ENCODE data around the gene WDR87. TPM values are rescaled to one million over a fixed set of nuclear protein-coding genes. Genes with fewer than 3 reads are reported as not detected.

WDR87 gene
- polyA plus RNA-seq, 1 experiment: not detected

GRCh38 chr19:37886571-37886970 lies 19.8 kb downstream of the WDR87 start:
- ChIA-PET CTCF (no interaction called here), POLR2A (no interaction called here)

GRCh38 chr19:37885392-37885791 lies 21.0 kb downstream of the WDR87 start:
- H3K27me3 ChIP-seq (ENCODE audit: control insufficient read depth, insufficient read depth, low read length): peaks cover 11% of the 10 kb centered on the region; the same call in 1 of the 2 replicates
- no peaks in the 10 kb centered on the region for H3K36me3 ChIP-seq (ENCODE audit: control insufficient read depth, insufficient read depth, low read length)
- no peak overlapping the region for H3K4me3 ChIP-seq (ENCODE audit: low read depth, low read length)
- no peak for DNase-seq (ENCODE audit: low read depth)
- CTCF ChIA-PET: interaction anchor here (0.7 kb wide), 1 partner anchor 17 kb away, joined by 3 read pairs; no protein-coding TSS in a partner anchor
- TF ChIP-seq, protein P1, sequence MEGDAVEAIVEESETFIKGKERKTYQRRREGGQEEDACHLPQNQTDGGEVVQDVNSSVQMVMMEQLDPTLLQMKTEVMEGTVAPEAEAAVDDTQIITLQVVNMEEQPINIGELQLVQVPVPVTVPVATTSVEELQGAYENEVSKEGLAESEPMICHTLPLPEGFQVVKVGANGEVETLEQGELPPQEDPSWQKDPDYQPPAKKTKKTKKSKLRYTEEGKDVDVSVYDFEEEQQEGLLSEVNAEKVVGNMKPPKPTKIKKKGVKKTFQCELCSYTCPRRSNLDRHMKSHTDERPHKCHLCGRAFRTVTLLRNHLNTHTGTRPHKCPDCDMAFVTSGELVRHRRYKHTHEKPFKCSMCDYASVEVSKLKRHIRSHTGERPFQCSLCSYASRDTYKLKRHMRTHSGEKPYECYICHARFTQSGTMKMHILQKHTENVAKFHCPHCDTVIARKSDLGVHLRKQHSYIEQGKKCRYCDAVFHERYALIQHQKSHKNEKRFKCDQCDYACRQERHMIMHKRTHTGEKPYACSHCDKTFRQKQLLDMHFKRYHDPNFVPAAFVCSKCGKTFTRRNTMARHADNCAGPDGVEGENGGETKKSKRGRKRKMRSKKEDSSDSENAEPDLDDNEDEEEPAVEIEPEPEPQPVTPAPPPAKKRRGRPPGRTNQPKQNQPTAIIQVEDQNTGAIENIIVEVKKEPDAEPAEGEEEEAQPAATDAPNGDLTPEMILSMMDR (IDR thresholded peaks at IDR 0.05; ENCODE audit: insufficient read depth, low read depth, low read length): no peak
- POLR2A ChIA-PET: no interaction called here

More at GRCh38 chr19:37886571-37886970, 19.8 kb downstream of the WDR87 start:
- no peaks in the 10 kb centered on the region for H3K36me3 ChIP-seq (ENCODE audit: control insufficient read depth, insufficient read depth, low read length)
- no peak overlapping the region for H3K4me3 ChIP-seq (ENCODE audit: low read depth, low read length)
- peaks cover 12% of the 10 kb centered on the region; the same call in 1 of the 2 replicates for H3K27me3 ChIP-seq (ENCODE audit: control insufficient read depth, insufficient read depth, low read length)
- TF ChIP-seq, protein P1 (IDR thresholded peaks at IDR 0.05; ENCODE audit: insufficient read depth, low read depth, low read length): no peak
- no peak for DNase-seq (ENCODE audit: low read depth)

GRCh38 chr19:37877147-37877546 lies 29.2 kb downstream of the WDR87 start:
- POLR2A ChIA-PET: no interaction called here
- H3K27me3 ChIP-seq (ENCODE audit: control insufficient read depth, insufficient read depth, low read length): no peaks in the 10 kb centered on the region
- CTCF ChIA-PET: interaction anchor here (1.3 kb wide), 1 partner anchor 20 kb away, joined by 3 read pairs; no protein-coding TSS in a partner anchor
- H3K4me3 ChIP-seq (ENCODE audit: low read depth, low read length): no peak overlapping the region
- no peaks in the 10 kb centered on the region for H3K36me3 ChIP-seq (ENCODE audit: control insufficient read depth, insufficient read depth, low read length)
- no peak for DNase-seq (ENCODE audit: low read depth)
- TF ChIP-seq, protein P1 (IDR thresholded peaks at IDR 0.05; ENCODE audit: insufficient read depth, low read depth, low read length): no peak

GRCh38 chr19:37876032-37876431 lies 30.4 kb downstream of the WDR87 start:
- CTCF ChIA-PET: no interaction called here
- Histone ChIP-seq H3K27me3 (ENCODE audit: control insufficient read depth, insufficient read depth, low read length) (no peaks in the 10 kb centered on the region), H3K4me3 (ENCODE audit: low read depth, low read length) (no peak overlapping the region), H3K36me3 (ENCODE audit: control insufficient read depth, insufficient read depth, low read length) (no peaks in the 10 kb centered on the region)
- TF ChIP-seq, protein P1 (IDR thresholded peaks at IDR 0.05; ENCODE audit: insufficient read depth, low read depth, low read length): no peak
- DNase-seq (ENCODE audit: low read depth): no peak
- POLR2A ChIA-PET: no interaction called here

DNA sequence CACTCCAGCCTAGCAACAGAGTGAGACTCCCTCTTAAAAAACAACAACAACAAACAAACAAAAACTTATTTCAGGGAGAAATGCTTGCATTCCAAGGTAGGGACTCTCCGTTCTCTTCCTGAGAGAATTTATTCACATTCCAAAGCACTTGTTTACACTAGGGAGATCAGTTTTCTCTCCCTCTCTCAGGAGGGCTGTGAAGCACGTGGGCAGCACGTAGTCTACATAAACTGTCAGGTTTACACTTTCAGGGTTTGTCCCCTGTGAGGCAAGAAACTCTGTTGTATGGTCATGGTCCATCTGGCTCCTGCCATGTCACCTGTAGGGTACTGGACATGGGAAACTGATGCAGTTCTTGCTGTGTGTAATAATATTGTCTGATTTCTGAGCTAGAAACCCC lies 31.6 kb downstream of the WDR87 start:
- ChIA-PET CTCF (interaction anchor here (0.6 kb wide), 1 partner anchor 14 kb away, joined by 3 read pairs; no protein-coding TSS in a partner anchor), POLR2A (no interaction called here)
- Histone ChIP-seq H3K36me3 (ENCODE audit: control insufficient read depth, insufficient read depth, low read length) (no peaks in the 10 kb centered on the region), H3K27me3 (ENCODE audit: control insufficient read depth, insufficient read depth, low read length) (no peaks in the 10 kb centered on the region), H3K4me3 (ENCODE audit: low read depth, low read length) (no peak overlapping the region)
- no peak for DNase-seq (ENCODE audit: low read depth)
- TF ChIP-seq, protein P1 (IDR thresholded peaks at IDR 0.05; ENCODE audit: insufficient read depth, low read depth, low read length): no peak

Data from BJ (cell line).